GM23338 (cell line): Measurements from ENCODE around the gene PAX6. TPM values are rescaled to one million over a fixed set of nuclear protein-coding genes. Genes with fewer than 3 reads are reported as not detected.
A peak's percentile ranks its signal among the peaks of the same experiment; 100 is the strongest.

Experiments
- ATAC-seq: fragments of 200-7000 bp; cut with Tn5 transposase; 3 replicates; pipeline ENCODE4 v1.9.1; 2020
- DNase-seq: peaks from one replicate; pipeline ENCODE4 v3.0.0-alpha.2; 2015; ENCODE audit warnings: low spot score
- H2AFZ ChIP-seq: fragments of 200-600 bp; sonication (generic); 2 replicates; pipeline ENCODE4 v1.8.0; 2016; ENCODE audit warnings: antibody characterized with exemption, mild to moderate bottlenecking, moderate library complexity
- H3F3A ChIP-seq: fragments of 200-600 bp; sonication (generic); replicated peaks from 2 replicates; pipeline ENCODE4 v1.8.0; 2017; ENCODE audit warnings: antibody characterized with exemption, mixed run types, low read depth
- H3K27ac ChIP-seq: fragments of 200-600 bp; sonication (generic); 2 replicates; pipeline ENCODE4 v1.6.1; 2016; ENCODE audit warnings: low read depth
- H3K27me3 ChIP-seq: fragments of 200-600 bp; sonication (generic); 2 replicates; pipeline ENCODE4 v1.8.0; 2016; ENCODE audit warnings: mild to moderate bottlenecking, mixed run types, moderate library complexity; ENCODE audit not compliant: insufficient read depth
- H3K36me3 ChIP-seq: fragments of 200-600 bp; sonication (generic); 2 replicates; pipeline ENCODE4 v1.8.0; 2016; ENCODE audit warnings: mild to moderate bottlenecking; ENCODE audit not compliant: insufficient read depth
- H3K4me1 ChIP-seq: fragments of 200-600 bp; sonication (generic); 2 replicates; pipeline ENCODE4 v1.8.0; 2016; ENCODE audit warnings: mild to moderate bottlenecking, moderate library complexity; ENCODE audit not compliant: insufficient read depth
- H3K4me2 ChIP-seq: fragments of 200-600 bp; sonication (generic); 2 replicates; pipeline ENCODE4 v1.7.1; 2017; ENCODE audit warnings: mixed run types
- H3K4me3 ChIP-seq: fragments of 200-600 bp; sonication (generic); 2 replicates; pipeline ENCODE4 v1.6.1; 2016; ENCODE audit warnings: mixed run types
- H3K79me2 ChIP-seq: fragments of 200-600 bp; sonication (generic); replicated peaks from 2 replicates; pipeline ENCODE4 v1.8.0; 2017; ENCODE audit warnings: mild to moderate bottlenecking; ENCODE audit not compliant: insufficient read depth
- H3K9me2 ChIP-seq: fragments of 200-600 bp; sonication (generic); 2 replicates; pipeline ENCODE4 v1.8.0; 2017; ENCODE audit not compliant: insufficient read depth
- H4K20me1 ChIP-seq: fragments of 200-600 bp; sonication (generic); replicated peaks from 2 replicates; pipeline ENCODE4 v1.8.0; 2017; ENCODE audit warnings: mild to moderate bottlenecking; ENCODE audit not compliant: insufficient read depth
- H3K27ac Mint-ChIP-seq: 2 replicates; pipeline ENCODE4 v1.8.0; 2020; ENCODE audit warnings: inconsistent platforms, mild to moderate bottlenecking, moderate library complexity, mixed read lengths
- H3K27me3 Mint-ChIP-seq: 3 replicates; pipeline ENCODE4 v1.8.0; 2022; ENCODE audit warnings: low read depth, mild to moderate bottlenecking, moderate library complexity, mixed read lengths, inconsistent platforms; ENCODE audit not compliant: insufficient read depth, poor library complexity
- H3K36me3 Mint-ChIP-seq: 3 replicates; pipeline ENCODE4 v1.8.0; 2021; ENCODE audit warnings: low read depth, mild to moderate bottlenecking, inconsistent platforms, moderate library complexity, mixed read lengths
- H3K4me1 Mint-ChIP-seq: 3 replicates; pipeline ENCODE4 v1.8.0; 2020; ENCODE audit warnings: mild to moderate bottlenecking, inconsistent platforms, mixed read lengths
- H3K4me3 Mint-ChIP-seq: 3 replicates; pipeline ENCODE4 v1.8.0; 2021; ENCODE audit warnings: moderate library complexity, mild to moderate bottlenecking, inconsistent platforms, mixed read lengths
- H3K9me3 Mint-ChIP-seq: 3 replicates; pipeline ENCODE4 v1.8.0; 2020; ENCODE audit warnings: moderate library complexity, mild to moderate bottlenecking, inconsistent platforms, mixed read lengths
- CREB1 ChIP-seq: fragments of 250-450 bp; sonication (Bioruptor Pico); IDR thresholded peaks from 2 replicates; pipeline ENCODE4 v1.5.0; 2020; ENCODE audit warnings: low read depth, mild to moderate bottlenecking, moderate library complexity
- EZH2 ChIP-seq: fragments of 200-600 bp; sonication (generic); IDR thresholded peaks from one replicate; pipeline ENCODE4 v1.8.0; 2017; ENCODE audit warnings: antibody characterized with exemption, mild to moderate bottlenecking, low read depth; ENCODE audit not compliant: unreplicated experiment
- NANOG ChIP-seq: IDR thresholded peaks from 2 replicates; pipeline ENCODE4 v1.6.1; 2016; ENCODE audit warnings: antibody characterized with exemption, borderline replicate concordance
- POLR2AphosphoS5 ChIP-seq: IDR thresholded peaks from 2 replicates; pipeline ENCODE4 v1.6.1; 2016; ENCODE audit warnings: antibody characterized with exemption, low read depth
- ZNF114 ChIP-seq: fragments of 250-450 bp; sonication (Bioruptor Pico); IDR thresholded peaks from 2 replicates; pipeline ENCODE4 v1.5.0; 2020; ENCODE audit warnings: mild to moderate bottlenecking, moderate library complexity
- ZNF331 ChIP-seq: fragments of 250-450 bp; sonication (Bioruptor Pico); IDR thresholded peaks from 2 replicates; pipeline ENCODE4 v1.5.0; 2020; ENCODE audit warnings: low read depth, mild to moderate bottlenecking, moderate library complexity
- polyA plus RNA-seq: library from polyadenylated mRNA; unstranded; fragments of >200 nt; fragmentation: Nextera tagmentation; extraction: Ambion mirVana; gene quantifications from 2 replicates; pipeline ENCODE4 v1.2.1, GENCODE V29; 2016
- total RNA-seq: library from RNA; depleted of rRNA; stranded (reverse); fragments of >200 nt; shearing (Covaris generic); gene quantifications from 2 replicates; pipeline ENCODE4 v1.2.3, GENCODE V29; 2014
- TF ChIP-seq, protein P1 (sequence below), 2 experiments: fragments of 200-600 bp in 1 of 2; sonication (generic) in 1 of 2; conservative IDR thresholded peaks; 2 replicates each; pipeline versions ENCODE4 v1.5.1 to v1.6.1; 2016 to 2017; ENCODE audit warnings: antibody characterized with exemption in 2 of 2, low read depth in 2 of 2, mild to moderate bottlenecking in 2 of 2, moderate library complexity in 1 of 2
- TF ChIP-seq, protein P2 (sequence below): fragments of 250-450 bp; sonication (Bioruptor Pico); IDR thresholded peaks from 2 replicates; pipeline ENCODE4 v1.5.0; 2020; ENCODE audit warnings: mild to moderate bottlenecking, moderate library complexity

The PAX6 gene
- total and polyA plus RNA-seq, 2 experiments from 2014 or later: 0.17 to 0.45 TPM

DNA sequence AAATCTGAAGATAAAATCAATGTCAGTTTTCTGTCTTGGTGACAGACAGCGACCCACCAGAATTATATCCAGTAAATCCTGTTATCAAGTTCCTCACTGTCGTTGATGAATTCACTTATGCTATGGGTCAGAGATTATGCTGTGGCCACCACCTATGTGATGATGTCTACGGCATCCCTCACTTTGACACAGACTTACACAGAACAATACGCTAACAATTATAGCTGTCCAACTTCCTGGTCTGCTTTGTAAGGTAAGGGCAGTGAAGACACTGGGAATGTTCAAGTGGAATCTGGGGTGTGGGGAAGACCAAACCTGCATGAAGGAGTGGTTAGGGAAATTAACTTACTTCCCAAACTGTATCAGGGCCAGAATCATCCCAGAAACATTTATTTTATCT lies 19.3 kb upstream of the PAX6 start (continued):
- TF ChIP-seq, protein P1, sequence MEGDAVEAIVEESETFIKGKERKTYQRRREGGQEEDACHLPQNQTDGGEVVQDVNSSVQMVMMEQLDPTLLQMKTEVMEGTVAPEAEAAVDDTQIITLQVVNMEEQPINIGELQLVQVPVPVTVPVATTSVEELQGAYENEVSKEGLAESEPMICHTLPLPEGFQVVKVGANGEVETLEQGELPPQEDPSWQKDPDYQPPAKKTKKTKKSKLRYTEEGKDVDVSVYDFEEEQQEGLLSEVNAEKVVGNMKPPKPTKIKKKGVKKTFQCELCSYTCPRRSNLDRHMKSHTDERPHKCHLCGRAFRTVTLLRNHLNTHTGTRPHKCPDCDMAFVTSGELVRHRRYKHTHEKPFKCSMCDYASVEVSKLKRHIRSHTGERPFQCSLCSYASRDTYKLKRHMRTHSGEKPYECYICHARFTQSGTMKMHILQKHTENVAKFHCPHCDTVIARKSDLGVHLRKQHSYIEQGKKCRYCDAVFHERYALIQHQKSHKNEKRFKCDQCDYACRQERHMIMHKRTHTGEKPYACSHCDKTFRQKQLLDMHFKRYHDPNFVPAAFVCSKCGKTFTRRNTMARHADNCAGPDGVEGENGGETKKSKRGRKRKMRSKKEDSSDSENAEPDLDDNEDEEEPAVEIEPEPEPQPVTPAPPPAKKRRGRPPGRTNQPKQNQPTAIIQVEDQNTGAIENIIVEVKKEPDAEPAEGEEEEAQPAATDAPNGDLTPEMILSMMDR (conservative IDR thresholded peaks at IDR 0.05; ENCODE audit: low read depth in 2 of 2): no peak
- no peak for TF ChIP-seq EZH2
- TF ChIP-seq ZNF114 (CRISPR knock-in tag): no peak
- no peak for TF ChIP-seq ZNF331 (CRISPR knock-in tag)
- TF ChIP-seq POLR2AphosphoS5: no peak

DNA sequence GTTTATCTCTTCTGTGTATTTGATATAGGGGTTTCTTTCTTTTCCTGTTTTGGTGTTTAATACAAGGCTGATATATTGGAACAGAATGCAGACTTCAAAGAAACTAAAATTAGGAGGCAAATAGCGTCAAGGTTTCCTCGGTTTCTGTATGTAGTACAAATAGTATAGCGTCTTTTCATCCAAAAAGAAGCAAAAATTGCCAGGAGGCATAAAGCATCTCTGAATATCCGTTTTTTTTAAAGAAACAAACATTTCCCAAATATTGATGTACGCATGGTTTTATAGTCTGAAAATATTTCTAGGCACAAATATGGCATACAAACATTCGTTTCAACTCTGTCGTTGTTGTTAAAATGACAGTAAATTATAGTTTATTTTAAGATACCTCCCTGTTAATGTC lies 17.1 kb upstream of the PAX6 start:
- TF ChIP-seq EZH2: peak; percentile 0
- TF ChIP-seq NANOG: no peak
- ATAC-seq (no peak), DNase-seq (no peak)
- H3K79me2 ChIP-seq: no peaks in the 10 kb centered on the region
- no peaks in the 10 kb centered on the region for H3K36me3 ChIP-seq
- peaks cover 26% of the 10 kb centered on the region for H3F3A ChIP-seq
- no peaks in the 10 kb centered on the region for H3K9me2 ChIP-seq
- no peaks in the 10 kb centered on the region; the same call in 1 of the 2 replicates for H4K20me1 ChIP-seq
- peak overlapping the region; percentile 64; the same call in 2 of the 3 replicates for H3K4me3 Mint-ChIP-seq
- H3K27ac Mint-ChIP-seq: no peak overlapping the region
- peak overlapping the region; percentile 74 for H3K4me2 ChIP-seq
- no peaks in the 10 kb centered on the region for H3K9me3 Mint-ChIP-seq
- peaks cover 44% of the 10 kb centered on the region for H3K4me1 ChIP-seq
- peak overlapping the region; percentile 59 for H3K4me3 ChIP-seq
- H3K4me1 Mint-ChIP-seq: peaks cover 50% of the 10 kb centered on the region
- no peaks in the 10 kb centered on the region for H3K36me3 Mint-ChIP-seq
- H2AFZ ChIP-seq: no peak overlapping the region
- no peak overlapping the region for H3K27ac ChIP-seq
- peaks cover 61% of the 10 kb centered on the region for H3K27me3 Mint-ChIP-seq
- peaks cover 83% of the 10 kb centered on the region for H3K27me3 ChIP-seq

DNA sequence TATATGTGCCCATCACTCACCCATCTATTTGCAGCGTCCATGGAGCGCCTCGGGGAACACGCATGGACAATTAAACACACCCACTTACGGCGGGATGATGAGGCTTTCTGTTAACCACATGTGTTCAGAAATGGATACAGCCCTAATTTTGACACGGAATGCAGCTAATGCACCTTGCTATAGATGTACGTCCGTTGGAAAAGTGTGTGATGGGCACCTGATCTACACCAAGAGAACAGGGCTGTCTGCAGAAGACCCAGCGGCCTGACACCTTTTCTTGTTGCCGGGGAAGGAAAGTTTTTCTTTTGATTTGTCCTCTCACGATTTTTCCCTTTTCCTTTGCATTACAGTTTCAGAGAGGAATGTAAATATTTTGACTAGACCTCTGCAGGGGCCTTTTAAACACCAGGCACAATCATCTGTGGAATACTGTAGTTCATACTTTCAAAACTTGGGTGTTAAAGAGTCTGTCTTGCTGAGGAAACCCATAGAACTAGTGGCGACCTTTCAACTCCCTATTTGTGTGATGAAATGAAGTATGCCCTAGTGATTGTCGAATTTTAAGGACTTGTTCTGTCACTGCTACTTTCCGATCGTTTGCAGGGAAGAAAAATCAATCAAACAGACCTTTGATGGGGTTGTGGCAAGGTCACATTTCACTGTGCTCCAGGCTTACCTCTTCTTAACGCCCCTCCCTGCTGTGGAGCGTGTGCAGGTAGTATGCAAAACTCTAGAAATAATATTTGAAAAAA lies 16.5 kb upstream of the PAX6 start:
- Mint-ChIP-seq H3K36me3 (no peaks in the 10 kb centered on the region), H3K9me3 (no peaks in the 10 kb centered on the region), H3K4me1 (peaks cover 56% of the 10 kb centered on the region), H3K27ac (no peak overlapping the region), H3K27me3 (peaks cover 66% of the 10 kb centered on the region), H3K4me3 (peak overlapping the region; percentile 64)
- no peak overlapping the region for H3K27ac ChIP-seq
- no peaks in the 10 kb centered on the region; the same call in 1 of the 2 replicates for H4K20me1 ChIP-seq
- no peak for TF ChIP-seq NANOG
- TF ChIP-seq, protein P2, sequence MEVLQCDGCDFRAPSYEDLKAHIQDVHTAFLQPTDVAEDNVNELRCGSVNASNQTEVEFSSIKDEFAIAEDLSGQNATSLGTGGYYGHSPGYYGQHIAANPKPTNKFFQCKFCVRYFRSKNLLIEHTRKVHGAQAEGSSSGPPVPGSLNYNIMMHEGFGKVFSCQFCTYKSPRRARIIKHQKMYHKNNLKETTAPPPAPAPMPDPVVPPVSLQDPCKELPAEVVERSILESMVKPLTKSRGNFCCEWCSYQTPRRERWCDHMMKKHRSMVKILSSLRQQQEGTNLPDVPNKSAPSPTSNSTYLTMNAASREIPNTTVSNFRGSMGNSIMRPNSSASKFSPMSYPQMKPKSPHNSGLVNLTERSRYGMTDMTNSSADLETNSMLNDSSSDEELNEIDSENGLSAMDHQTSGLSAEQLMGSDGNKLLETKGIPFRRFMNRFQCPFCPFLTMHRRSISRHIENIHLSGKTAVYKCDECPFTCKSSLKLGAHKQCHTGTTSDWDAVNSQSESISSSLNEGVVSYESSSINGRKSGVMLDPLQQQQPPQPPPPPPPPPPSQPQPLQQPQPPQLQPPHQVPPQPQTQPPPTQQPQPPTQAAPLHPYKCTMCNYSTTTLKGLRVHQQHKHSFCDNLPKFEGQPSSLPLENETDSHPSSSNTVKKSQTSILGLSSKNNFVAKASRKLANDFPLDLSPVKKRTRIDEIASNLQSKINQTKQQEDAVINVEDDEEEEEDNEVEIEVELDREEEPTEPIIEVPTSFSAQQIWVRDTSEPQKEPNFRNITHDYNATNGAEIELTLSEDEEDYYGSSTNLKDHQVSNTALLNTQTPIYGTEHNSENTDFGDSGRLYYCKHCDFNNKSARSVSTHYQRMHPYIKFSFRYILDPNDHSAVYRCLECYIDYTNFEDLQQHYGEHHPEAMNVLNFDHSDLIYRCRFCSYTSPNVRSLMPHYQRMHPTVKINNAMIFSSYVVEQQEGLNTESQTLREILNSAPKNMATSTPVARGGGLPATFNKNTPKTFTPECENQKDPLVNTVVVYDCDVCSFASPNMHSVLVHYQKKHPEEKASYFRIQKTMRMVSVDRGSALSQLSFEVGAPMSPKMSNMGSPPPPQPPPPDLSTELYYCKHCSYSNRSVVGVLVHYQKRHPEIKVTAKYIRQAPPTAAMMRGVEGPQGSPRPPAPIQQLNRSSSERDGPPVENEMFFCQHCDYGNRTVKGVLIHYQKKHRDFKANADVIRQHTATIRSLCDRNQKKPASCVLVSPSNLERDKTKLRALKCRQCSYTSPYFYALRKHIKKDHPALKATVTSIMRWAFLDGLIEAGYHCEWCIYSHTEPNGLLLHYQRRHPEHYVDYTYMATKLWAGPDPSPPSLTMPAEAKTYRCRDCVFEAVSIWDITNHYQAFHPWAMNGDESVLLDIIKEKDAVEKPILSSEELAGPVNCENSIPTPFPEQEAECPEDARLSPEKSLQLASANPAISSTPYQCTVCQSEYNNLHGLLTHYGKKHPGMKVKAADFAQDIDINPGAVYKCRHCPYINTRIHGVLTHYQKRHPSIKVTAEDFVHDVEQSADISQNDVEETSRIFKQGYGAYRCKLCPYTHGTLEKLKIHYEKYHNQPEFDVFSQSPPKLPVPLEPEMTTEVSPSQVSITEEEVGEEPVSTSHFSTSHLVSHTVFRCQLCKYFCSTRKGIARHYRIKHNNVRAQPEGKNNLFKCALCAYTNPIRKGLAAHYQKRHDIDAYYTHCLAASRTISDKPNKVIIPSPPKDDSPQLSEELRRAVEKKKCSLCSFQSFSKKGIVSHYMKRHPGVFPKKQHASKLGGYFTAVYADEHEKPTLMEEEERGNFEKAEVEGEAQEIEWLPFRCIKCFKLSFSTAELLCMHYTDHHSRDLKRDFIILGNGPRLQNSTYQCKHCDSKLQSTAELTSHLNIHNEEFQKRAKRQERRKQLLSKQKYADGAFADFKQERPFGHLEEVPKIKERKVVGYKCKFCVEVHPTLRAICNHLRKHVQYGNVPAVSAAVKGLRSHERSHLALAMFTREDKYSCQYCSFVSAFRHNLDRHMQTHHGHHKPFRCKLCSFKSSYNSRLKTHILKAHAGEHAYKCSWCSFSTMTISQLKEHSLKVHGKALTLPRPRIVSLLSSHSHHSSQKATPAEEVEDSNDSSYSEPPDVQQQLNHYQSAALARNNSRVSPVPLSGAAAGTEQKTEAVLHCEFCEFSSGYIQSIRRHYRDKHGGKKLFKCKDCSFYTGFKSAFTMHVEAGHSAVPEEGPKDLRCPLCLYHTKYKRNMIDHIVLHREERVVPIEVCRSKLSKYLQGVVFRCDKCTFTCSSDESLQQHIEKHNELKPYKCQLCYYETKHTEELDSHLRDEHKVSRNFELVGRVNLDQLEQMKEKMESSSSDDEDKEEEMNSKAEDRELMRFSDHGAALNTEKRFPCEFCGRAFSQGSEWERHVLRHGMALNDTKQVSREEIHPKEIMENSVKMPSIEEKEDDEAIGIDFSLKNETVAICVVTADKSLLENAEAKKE (CRISPR knock-in tag): no peak
- TF ChIP-seq EZH2: peak; percentile 72
- no peak for TF ChIP-seq CREB1 (CRISPR knock-in tag)
- H3K79me2 ChIP-seq: no peaks in the 10 kb centered on the region
- no peaks in the 10 kb centered on the region for H3K36me3 ChIP-seq
- H3K4me3 ChIP-seq: peak overlapping the region; percentile 59
- H3K27me3 ChIP-seq: peaks cover 83% of the 10 kb centered on the region
- ATAC-seq: no peak
- no peaks in the 10 kb centered on the region for H3K9me2 ChIP-seq
- peaks cover 50% of the 10 kb centered on the region for H3K4me1 ChIP-seq
- H3F3A ChIP-seq: peaks cover 32% of the 10 kb centered on the region
- H2AFZ ChIP-seq: peak overlapping the region; percentile 56; the same call in 1 of the 2 replicates
- peak; percentile 7 for DNase-seq
- peak overlapping the region; percentile 74 for H3K4me2 ChIP-seq
